ENCODE measurements around the gene ARAP3.

- TF ChIP-seq POLR2A (IDR thresholded peaks at IDR 0.05; ENCODE audit: low read depth, low read length) (no peak), POLR2AphosphoS5 (IDR thresholded peaks at IDR 0.05; ENCODE audit: low read depth, low read length) (no peak), SPI1 (IDR thresholded peaks at IDR 0.05; ENCODE audit: low read depth, low read length) (no peak), TAF1 (IDR thresholded peaks at IDR 0.05; ENCODE audit: low read depth, low read length) (no peak)
These were observed 36.0 kb downstream of the ARAP3 start for GRCh38 chr5:141646026-141646425.
